HG03575 (cell line): ENCODE measurements around the gene BOD1L1.

ENCODE experiments used
- ATAC-seq: cut with Tn5 transposase; IDR thresholded peaks from one replicate; pipeline ENCODE4 v1.9.1; 2021; ENCODE audit not compliant: unreplicated experiment, insufficient number of reproducible peaks, low FRiP score; ENCODE audit errors: extremely low read depth

Gene BOD1L1

GRCh38 chr4:13530823-13531624 is 96.5 kb downstream of the BOD1L1 start:
- no peak for ATAC-seq

GRCh38 chr4:13529128-13529919 is 98.2 kb downstream of the BOD1L1 start:
- no peak for ATAC-seq

DNA sequence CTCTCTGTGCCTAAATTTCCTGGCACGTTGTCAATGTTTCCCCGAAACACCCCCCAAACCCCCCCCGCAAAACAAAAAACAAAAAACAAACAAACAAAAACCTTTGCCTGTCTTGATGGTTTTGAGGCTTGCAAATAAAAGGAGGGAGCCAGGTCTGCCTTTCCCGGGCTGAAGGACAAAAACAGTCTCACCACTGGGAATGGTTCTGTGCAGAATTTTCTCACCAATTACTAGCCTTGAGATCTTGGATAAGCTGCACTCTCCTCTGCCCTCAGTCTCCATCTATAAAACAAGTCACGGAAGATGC is 98.8 kb downstream of the BOD1L1 start:
- no peak for ATAC-seq

GRCh38 chr4:13527981-13528820 is 99.3 kb downstream of the BOD1L1 start:
- peak; percentile 69 for ATAC-seq

DNA sequence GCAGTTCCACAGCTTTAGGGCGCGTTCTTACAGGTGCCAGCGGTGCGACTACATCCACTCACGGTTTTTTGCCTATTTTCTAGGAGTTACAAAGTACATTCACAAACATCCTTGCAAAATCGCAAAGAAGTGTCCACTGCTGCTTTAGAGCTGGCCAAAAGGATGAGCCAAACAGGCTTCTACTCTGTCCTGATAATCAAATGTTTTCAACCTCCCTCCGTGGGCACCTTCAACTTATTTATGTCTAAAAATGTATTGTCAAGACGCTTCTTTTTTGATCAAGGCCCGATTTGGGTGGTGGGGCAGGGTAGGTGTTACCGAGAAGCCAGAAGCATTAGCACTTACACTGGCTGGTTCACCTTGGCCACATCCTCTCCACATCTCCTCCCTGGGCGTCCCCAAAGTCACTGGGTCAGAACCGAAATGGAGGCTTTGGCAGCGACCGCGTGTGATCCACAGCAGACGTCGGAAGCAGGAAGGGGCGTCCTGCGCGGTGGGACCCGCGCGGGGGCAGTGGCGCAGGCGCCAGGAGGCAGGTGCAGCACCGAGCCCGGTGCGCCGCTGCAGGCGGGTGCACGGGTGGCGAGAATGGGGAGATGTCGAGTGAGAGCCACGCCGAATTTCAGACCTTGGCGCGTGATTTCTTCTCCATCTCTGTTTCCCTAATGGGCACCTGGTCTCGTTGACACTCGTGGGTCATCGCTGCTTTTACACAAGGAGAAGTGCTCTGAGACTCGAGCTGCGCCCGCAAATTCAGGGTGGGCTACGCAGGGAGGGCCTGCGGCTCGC is 100.1 kb downstream of the BOD1L1 start:
- ATAC-seq = no peak

GRCh38 chr4:13526658-13527057 is 100.9 kb downstream of the BOD1L1 start:
- ATAC-seq = no peak

GRCh38 chr4:13525606-13526281 is 101.8 kb downstream of the BOD1L1 start:
- ATAC-seq = no peak

DNA sequence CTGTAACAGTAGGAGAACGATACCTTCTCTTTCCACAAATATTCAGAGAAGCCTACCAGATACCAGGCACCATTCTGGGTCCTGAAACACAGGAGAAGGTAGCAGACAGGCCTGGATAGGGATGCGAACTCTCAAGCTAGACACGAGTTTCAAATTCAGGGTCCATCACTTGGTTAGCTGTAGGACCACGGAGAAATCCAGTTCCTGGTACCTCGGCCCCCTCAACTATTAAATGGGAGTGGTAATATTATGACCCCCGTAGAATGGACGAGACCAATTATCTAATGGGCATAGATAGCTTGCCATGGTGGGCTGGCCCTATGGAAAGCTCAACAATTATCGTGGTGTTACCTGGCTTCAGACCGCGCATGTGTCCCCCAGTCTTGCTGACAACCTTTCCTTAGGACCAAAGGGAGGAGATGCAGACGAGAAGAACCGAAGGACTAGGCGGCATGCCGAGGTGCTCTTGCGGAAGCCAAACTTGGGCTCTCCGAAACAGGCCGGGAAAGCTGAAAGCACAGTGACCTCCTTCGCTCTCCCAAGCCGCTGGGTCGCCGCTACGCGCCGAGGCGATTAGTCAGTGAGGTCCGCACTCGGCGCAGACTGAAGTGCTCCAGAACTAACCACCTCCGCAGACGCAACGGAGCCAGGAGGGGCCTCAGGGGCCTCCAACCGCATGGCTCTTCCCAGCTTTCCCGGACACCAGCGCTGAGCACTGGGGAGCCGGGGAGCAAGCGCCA is 102.9 kb downstream of the BOD1L1 start:
- no peak for ATAC-seq

- no peak for ATAC-seq
These were observed 103.7 kb downstream of the BOD1L1 start for GRCh38 chr4:13523591-13524503.

DNA sequence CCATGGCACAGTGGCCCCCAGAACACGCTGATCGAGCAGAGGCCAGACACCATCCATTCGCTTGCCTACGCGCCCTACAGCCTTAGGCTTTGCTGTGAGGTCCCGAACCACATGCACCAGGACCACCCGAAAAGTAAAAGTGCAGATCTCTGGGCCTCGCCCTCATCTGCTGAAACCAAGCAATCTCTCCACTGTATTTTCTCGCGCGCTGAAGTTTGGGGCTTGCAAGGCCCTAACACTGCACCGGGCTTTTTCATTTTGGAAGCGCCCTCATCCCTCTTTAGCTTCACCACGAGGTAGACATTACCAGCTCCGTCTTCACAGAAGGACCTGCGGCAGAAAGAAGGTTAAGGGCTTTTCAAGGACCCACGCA is 104.4 kb downstream of the BOD1L1 start:
- ATAC-seq = no peak

DNA sequence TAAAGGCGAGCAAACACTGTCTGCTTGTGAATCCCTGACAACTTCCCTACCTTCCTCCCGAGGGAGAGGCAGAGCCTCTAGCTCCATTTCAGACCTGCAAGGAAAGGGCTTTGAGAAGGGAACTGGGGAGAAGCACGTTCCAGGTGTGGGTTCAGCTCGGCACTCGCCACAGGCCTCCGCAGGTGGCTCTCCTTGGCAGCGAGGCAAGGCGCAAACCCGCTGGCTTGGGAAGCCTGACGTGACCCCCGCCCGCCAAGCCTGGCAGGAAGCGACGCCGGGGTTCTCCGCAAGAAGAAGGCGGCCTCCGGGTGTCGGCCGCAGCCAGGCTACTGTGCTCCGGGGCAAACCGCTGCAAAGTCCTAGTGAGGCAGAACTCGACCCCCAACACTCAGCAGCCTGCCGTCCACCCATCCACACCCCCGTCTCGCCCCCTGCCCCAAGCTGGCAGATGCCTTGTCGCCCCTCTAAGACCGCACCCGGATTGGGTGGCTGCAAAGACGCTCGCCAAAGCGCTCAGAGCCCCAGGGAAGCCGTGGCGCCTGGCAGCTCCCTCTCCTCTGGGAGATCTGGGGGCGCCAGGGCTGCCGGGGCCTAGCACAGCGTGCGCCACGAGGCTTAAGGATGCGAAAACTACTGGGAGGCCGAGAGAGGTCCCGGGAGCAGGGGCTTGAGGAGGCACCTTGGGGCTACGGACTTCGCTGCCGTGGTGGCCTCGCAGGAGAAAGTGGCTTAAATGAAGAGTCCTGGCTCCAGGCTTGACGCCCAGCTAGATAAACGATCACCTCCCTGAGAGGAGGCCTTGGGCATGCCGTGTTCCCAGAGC is 105.0 kb downstream of the BOD1L1 start:
- no peak for ATAC-seq

DNA sequence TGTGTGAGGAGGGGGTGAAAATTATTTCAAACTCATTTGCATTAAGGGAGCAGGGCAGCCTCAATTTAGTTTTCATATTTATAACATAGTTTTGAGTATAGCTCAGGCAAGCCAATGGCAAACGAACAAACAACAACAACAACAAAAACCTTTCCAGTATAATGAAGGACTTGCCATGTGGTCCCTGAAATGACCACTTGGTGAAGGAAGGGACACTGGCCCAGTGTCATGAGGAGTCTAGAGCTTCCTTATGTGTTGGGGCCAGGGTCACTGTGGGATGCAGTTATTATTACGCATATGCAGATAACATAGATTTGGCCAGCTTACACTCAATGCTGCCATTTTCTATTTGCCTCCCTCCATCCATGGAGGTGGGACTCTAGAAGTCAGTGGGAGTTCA is 106.5 kb downstream of the BOD1L1 start:
- no peak for ATAC-seq
